NOMO-1 (cell line): ENCODE results near the gene HMGN5.

Experiments used
- DNase-seq, 2 experiments: peaks; one replicate each; lab custom pipeline; 2025; ENCODE audit not compliant: unreplicated experiment in 2 of 2; lab: John Stamatoyannopoulos, UW

The HMGN5 gene

GRCh38 chrX:81120936-81121371 lies 80.8 kb downstream of the HMGN5 start:
- peak in 1 of 2 experiments; percentile 19 for DNase-seq

GRCh38 chrX:81120258-81120935 lies 81.3 kb downstream of the HMGN5 start:
- DNase-seq: no peak

- DNase-seq: no peak
These were observed 87.0 kb downstream of the HMGN5 start for GRCh38 chrX:81114757-81115156.

DNA sequence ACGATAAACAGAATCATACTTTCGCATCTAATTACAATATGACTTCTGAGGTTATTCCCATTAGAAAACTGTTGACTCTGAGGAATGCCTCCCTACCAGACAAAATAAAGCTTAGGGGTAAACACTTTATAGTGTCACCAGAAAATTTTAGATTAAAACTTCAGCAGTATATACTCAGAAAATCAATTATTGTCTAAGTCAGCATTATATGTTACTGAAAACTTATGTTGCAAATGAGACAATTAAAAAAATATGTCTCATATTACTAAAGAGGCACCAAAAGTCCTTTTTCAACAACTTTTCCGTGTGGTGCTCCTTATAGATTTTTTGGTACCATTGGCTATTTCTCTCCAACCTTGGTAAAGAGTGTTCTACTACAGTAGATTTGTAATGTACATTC lies 91.4 kb downstream of the HMGN5 start:
- no peak for DNase-seq

DNA sequence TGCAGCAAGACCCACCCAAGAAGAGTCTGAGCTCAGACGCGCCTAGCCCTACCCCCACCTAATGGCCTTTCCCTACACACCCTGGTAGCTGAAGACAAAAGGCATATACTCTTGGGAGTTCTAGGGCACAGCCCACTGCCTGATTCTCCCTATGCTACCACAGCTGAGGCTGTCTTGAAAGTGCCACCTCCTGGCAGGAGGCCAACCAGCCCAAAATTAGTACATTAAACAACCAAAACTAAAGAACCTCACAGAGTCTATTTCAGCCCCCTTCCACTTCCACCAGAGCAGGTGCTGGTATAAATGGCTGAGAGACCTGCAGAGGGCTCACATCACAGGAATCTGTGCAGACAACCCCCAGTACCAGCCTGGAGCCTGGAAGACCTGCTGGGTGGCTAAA lies 119.1 kb downstream of the HMGN5 start:
- DNase-seq: no peak
